Astrocyte (in vitro differentiated cells and primary cell): ENCODE measurements around the gene SMIM12. TPM values are rescaled to one million over a fixed set of nuclear protein-coding genes. Genes with fewer than 3 reads are reported as not detected.
"Not testable (repeated sequence)": the region's sequence is repeated elsewhere in the genome, so short reads cannot be mapped to it uniquely, and the experiment has no call there.

Experiments
- DNase-seq: peaks from one replicate; pipeline ENCODE4 v3.0.0-alpha.2; 2010; ENCODE audit warnings: low read depth
- FAIRE-seq: peaks from 2 replicates; lab custom pipeline; 2011; peaks lifted over from hg19 to GRCh38; lab: Jason Lieb, UNC
- H2AFZ ChIP-seq: 2 replicates; pipeline ENCODE4 v1.6.0; 2012; ENCODE audit warnings: low read depth, low read length, inconsistent platforms
- H3K27ac ChIP-seq: 2 replicates; pipeline ENCODE4 v1.5.1; 2011; ENCODE audit warnings: low read depth, low read length, inconsistent platforms
- H3K27me3 ChIP-seq: 2 replicates; pipeline ENCODE4 v1.6.0; 2011; ENCODE audit warnings: low read length, inconsistent platforms; ENCODE audit not compliant: insufficient read depth
- H3K36me3 ChIP-seq: 2 replicates; pipeline ENCODE4 v1.5.1; 2011; ENCODE audit warnings: low read length, inconsistent platforms; ENCODE audit not compliant: insufficient read depth
- H3K4me1 ChIP-seq: 2 replicates; pipeline ENCODE4 v1.5.1; 2011; ENCODE audit warnings: low read length, inconsistent platforms; ENCODE audit not compliant: insufficient read depth
- H3K4me2 ChIP-seq: 2 replicates; pipeline ENCODE4 v1.6.0; 2012; ENCODE audit warnings: low read length, inconsistent platforms
- H3K4me3 ChIP-seq: 2 replicates; pipeline ENCODE4 v1.5.1; 2011; ENCODE audit warnings: low read depth, mild to moderate bottlenecking, low read length, inconsistent platforms; ENCODE audit not compliant: insufficient read depth
- H3K79me2 ChIP-seq: 2 replicates; pipeline ENCODE4 v1.6.0; 2012; ENCODE audit warnings: mild to moderate bottlenecking, low read length, inconsistent platforms; ENCODE audit not compliant: insufficient read depth
- H3K9ac ChIP-seq: 2 replicates; pipeline ENCODE4 v1.6.0; 2012; ENCODE audit warnings: mild to moderate bottlenecking, low read length, inconsistent platforms
- H3K9me3 ChIP-seq: 2 replicates; pipeline ENCODE4 v1.5.1; 2012; ENCODE audit warnings: low read depth, mild to moderate bottlenecking, low read length, inconsistent platforms; ENCODE audit not compliant: insufficient read depth
- H4K20me1 ChIP-seq: 2 replicates; pipeline ENCODE4 v1.6.0; 2012; ENCODE audit warnings: low read length, inconsistent platforms; ENCODE audit not compliant: insufficient read depth
- H3K27ac Mint-ChIP-seq: one replicate; pipeline ENCODE4 v1.8.0; 2021; ENCODE audit warnings: mild to moderate bottlenecking, mixed read lengths; ENCODE audit not compliant: unreplicated experiment
- H3K27me3 Mint-ChIP-seq: one replicate; pipeline ENCODE4 v1.8.0; 2021; ENCODE audit warnings: low read depth, mixed read lengths; ENCODE audit not compliant: unreplicated experiment
- H3K36me3 Mint-ChIP-seq: one replicate; pipeline ENCODE4 v1.8.0; 2021; ENCODE audit warnings: low read depth, mixed read lengths; ENCODE audit not compliant: unreplicated experiment
- H3K4me1 Mint-ChIP-seq: one replicate; pipeline ENCODE4 v1.8.0; 2021; ENCODE audit warnings: low read depth, mixed read lengths; ENCODE audit not compliant: unreplicated experiment
- H3K4me3 Mint-ChIP-seq: one replicate; pipeline ENCODE4 v1.8.0; 2021; ENCODE audit warnings: mild to moderate bottlenecking, moderate library complexity, mixed read lengths; ENCODE audit not compliant: unreplicated experiment
- H3K9me3 Mint-ChIP-seq: one replicate; pipeline ENCODE4 v1.8.0; 2021; ENCODE audit warnings: mild to moderate bottlenecking, mixed read lengths; ENCODE audit not compliant: unreplicated experiment
- CTCF ChIP-seq: IDR thresholded peaks from 2 replicates; pipeline ENCODE4 v1.5.1; 2011; ENCODE audit warnings: low read depth, mild to moderate bottlenecking, inconsistent platforms, low read length, moderate library complexity; ENCODE audit not compliant: insufficient read depth
- EZH2 ChIP-seq: IDR thresholded peaks from 2 replicates; pipeline ENCODE4 v1.6.1; 2012; ENCODE audit warnings: mild to moderate bottlenecking, low read length, inconsistent platforms; ENCODE audit not compliant: insufficient read depth
- total RNA-seq: library from RNA; stranded (reverse); gene quantifications from 2 replicates; pipeline ENCODE4 v1.2.1, GENCODE V29; 2021

The SMIM12 gene
- total RNA-seq, 1 donor from 2014 or later = 43.6 TPM

GRCh38 chr1:34824817-34825454 is 34.6 kb downstream of the SMIM12 start:
- no peaks in the 10 kb centered on the region for H3K36me3 Mint-ChIP-seq
- Histone ChIP-seq H3K4me1 (no peaks in the 10 kb centered on the region), H3K4me3 (no peak overlapping the region), H3K27ac (no peak overlapping the region), H3K79me2 (no peaks in the 10 kb centered on the region), H3K4me2 (no peak overlapping the region), H3K27me3 (no peaks in the 10 kb centered on the region), H2AFZ (no peak overlapping the region), H3K9me3 (peaks cover 3% of the 10 kb centered on the region), H4K20me1 (no peaks in the 10 kb centered on the region), H3K9ac (no peak overlapping the region), H3K36me3 (no peaks in the 10 kb centered on the region)
- no peaks in the 10 kb centered on the region for H3K9me3 Mint-ChIP-seq
- TF ChIP-seq EZH2 (no peak), CTCF (no peak)
- DNase-seq (no peak), FAIRE-seq (no peak)
- H3K27me3 Mint-ChIP-seq = peaks cover 17% of the 10 kb centered on the region
- H3K4me3 Mint-ChIP-seq = no peak overlapping the region
- no peaks in the 10 kb centered on the region for H3K4me1 Mint-ChIP-seq
- no peak overlapping the region for H3K27ac Mint-ChIP-seq

GRCh38 chr1:34822202-34822601 is 37.3 kb downstream of the SMIM12 start:
- no peaks in the 10 kb centered on the region for H3K4me1 Mint-ChIP-seq
- H3K27me3 Mint-ChIP-seq = peaks cover 12% of the 10 kb centered on the region
- H3K9me3 ChIP-seq = peaks cover 3% of the 10 kb centered on the region
- H3K27ac ChIP-seq = no peak overlapping the region
- TF ChIP-seq EZH2 (no peak), CTCF (no peak)
- no peaks in the 10 kb centered on the region for H3K9me3 Mint-ChIP-seq
- H3K79me2 ChIP-seq = no peaks in the 10 kb centered on the region
- no peak overlapping the region for H2AFZ ChIP-seq
- no peak overlapping the region for H3K4me2 ChIP-seq
- H3K27ac Mint-ChIP-seq = no peak overlapping the region
- DNase-seq (no peak), FAIRE-seq (no peak)
- no peak overlapping the region for H3K9ac ChIP-seq
- no peak overlapping the region for H3K4me3 ChIP-seq
- no peak overlapping the region for H3K4me3 Mint-ChIP-seq
- H4K20me1 ChIP-seq = no peaks in the 10 kb centered on the region
- H3K4me1 ChIP-seq = no peaks in the 10 kb centered on the region
- no peaks in the 10 kb centered on the region for H3K27me3 ChIP-seq
- no peaks in the 10 kb centered on the region for H3K36me3 Mint-ChIP-seq
- no peaks in the 10 kb centered on the region for H3K36me3 ChIP-seq

GRCh38 chr1:34818862-34819261 is 40.7 kb downstream of the SMIM12 start:
- not testable (repeated sequence) for H2AFZ ChIP-seq, H3K27me3 ChIP-seq, H3K79me2 ChIP-seq, H3K4me1 Mint-ChIP-seq, H3K9me3 ChIP-seq, H3K27ac Mint-ChIP-seq, H3K27ac ChIP-seq, DNase-seq, H3K27me3 Mint-ChIP-seq, H3K4me3 ChIP-seq, H3K4me3 Mint-ChIP-seq, H3K4me1 ChIP-seq, H3K9me3 Mint-ChIP-seq, H3K36me3 Mint-ChIP-seq, FAIRE-seq, H3K9ac ChIP-seq, H3K4me2 ChIP-seq, H4K20me1 ChIP-seq, H3K36me3 ChIP-seq
